ENCODE measurements around the gene KCTD1.

Gene KCTD1

DNA sequence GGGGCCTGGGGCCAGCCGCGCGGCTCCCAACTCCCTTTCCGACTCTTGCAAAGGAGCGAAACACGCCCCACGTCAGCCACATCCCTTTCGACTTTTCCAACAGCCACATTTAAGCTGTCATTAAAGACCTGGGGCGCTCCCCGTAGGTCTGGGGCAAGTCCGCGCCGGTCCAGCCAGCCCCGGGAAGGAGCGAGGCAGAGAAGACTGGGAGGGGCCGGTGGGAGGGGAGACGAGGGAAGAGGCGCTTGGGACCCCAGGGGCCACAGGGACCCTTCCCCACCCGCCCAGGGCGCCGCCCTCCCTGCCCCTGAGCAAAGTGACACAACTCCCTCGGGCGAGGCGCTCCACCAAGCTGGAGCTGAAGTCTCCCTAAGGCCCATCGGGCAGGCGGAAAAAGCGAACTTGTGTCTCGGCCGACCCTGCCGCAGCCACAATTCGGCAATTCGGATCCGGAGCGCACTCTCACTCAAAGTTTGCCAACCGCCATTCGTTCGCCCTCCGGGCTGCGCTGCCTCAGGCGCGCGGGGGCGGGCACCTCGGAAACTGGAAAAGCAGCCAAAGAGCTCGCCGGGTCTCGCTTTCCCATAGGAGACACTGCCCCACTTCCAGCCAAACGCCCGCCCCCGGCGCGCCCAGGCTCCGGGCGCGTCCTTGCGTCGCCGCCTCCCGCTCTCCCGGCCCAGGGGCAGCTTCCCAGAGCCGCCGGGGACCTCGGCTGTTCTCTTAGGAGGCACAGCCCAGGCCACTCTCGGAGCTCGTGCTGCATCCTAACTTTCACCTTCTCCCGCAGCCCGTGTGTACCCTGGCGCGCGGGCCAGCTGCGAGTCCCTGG lies 1.1 kb upstream of the KCTD1 start:
- DNase-seq, result no peak

DNA sequence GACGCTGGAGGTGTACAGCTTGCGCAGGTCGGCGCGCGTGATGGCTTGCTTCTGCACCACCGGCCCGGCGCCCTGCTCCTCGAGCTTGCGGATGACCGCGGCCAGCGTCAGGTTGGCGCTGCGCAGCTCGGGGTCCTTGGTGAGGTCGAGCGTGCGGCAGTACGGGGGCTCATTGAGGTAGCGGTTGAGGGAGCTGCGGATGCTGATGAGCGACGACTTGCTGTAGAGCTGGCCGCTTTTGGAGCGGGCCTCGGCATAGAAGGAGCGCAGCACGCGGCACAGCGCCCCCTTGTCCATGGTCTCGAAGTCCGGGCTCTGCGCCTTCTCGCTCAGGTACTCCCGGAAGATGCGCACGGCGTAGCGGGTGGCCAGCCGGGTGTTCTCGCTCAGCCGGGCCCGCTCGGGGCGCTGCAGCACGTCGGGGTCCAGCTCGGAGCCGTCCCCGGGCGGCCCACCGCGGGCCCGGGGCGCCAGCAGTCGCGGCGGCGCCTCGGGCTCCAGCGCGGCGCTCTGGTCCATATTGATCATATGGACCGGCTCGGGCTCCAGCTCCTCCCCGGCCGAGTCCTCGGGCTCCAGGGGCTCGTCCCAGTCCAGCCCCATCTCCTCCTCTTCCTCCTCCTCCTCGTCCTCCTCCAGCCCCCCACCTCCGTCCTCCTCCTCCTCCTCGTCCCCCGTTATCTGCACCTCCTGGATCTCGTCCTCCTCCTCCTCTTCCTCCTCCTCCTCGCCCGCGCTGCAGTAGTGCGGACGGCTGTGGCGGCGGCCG lies 523 bp downstream of the KCTD1 start:
- DNase-seq, result peak; percentile 20

DNA sequence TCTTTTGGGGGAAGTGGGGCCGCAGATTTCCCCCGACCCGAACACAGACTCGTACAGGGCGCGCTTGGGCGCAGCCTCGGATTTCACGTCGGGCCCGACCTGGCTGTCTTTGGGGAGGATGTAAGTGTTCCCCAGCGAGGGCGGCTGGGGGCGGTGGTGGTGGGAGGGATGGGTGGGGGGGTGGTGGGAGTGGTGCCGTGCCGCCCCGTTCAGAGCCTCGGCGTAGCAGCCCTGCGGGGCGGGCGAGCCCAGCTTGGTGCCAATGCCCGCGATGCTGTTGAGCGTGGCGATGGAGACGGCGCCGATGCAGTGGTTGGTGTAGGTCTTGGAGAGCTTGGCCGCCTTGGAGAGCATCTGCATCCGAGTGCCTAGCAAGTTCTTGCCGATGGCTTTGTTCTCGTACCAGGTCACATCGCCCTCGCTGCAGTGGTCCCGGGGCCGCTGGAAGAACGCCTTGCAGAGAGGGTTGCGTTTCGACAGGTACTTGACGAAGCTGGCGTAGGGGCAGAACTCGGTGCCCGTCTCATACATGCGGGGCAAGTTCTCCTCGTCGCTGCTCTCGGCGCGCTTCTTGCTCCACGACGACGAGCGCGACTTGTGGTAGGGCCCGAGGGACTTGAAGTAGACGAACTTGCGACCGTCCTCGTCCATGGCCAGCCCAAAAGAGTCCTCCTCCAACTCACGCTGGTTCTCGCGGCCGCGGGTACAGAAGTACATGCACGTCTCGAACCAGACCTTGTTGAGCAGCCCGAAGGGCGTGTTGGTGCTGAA lies 1.3 kb downstream of the KCTD1 start:
- DNase-seq, result no peak

DNA sequence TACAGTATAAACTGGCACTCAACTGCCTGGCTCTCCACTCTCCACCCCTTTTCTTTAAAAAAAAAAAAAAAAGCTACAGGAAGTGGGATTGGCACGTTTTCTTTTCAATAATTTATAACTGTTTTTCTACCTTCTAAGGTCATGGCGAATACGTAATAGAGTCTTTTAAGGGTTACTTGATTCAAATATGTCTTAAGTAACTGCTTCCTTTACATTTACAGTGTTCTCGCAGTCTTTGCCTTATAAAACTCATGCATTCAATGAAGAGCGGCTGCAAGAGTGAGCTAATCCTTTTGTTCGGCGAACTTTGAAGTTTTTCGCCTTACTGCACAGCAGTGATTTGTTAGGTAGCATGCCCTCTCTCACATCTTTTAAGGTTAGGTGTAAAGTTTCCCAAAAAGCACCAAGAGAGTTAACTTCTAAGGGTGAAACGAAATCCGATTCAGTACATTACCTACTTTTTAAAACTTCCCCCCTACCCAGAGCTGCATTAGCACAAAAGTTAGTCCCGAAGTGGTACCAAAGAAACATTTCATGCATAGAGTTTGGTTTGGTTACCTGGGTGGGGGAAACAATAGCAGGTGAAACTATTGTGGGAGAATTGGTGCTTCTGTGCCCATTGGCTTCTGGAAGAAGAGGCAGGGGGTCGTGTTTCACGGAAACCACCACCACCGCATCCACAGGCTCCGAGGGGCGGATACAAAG lies 2.0 kb downstream of the KCTD1 start:
- no peak for DNase-seq

DNA sequence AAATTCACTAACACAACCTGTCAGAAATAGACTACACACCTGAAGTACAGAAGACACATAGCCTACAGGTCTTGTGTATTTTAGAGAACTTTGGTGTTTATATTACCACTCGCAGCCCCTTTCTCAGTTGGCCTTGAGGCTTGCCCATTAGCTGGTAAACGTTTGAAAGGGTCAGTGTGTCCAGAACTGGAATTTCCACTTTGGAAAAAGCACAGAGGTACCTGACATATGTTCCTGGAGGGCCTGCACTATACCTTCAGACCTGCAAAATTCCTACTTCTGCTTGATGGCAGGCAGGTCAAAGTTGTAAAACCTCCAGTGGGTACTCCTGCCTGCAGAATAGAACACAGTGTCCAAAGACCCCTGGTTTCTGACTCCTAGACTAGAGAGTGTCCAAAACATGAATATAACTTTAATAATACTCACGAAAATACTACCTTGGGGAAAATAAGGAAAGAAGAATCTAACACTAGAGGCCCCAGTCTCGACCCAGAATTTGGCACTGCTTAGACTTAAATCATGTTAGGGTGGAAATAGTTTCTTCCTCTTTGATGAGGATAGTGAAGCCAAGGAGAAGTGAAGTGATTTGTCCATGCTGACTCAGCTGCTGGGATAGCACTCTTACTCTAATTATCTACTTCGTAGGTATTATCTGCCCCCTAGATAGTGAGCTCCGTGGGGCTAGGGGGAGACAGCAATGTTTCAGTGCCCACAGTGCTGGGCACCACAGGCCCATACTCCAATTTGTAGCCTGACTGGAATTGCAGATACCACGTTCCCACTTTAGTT lies 2.8 kb downstream of the KCTD1 start:
- DNase-seq, result no peak

DNA sequence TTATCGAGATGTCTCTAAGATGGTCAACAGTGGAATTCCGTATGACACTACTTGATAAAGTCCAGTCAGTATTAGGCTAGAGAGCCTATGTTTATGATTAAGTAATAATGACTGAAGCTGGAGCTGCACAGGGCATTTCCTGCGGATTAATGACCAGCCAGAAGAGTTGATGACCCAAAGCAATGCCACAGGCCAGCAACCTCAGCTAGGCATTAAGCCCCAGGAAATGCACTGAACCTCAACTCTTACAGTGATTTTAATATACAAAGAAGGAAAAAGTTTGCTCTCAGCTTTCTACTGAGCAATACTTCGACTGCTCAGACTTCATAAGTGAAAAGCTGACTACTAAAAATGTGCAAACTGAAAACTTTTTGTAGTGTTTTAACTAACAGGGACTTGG lies 3.9 kb downstream of the KCTD1 start:
- DNase-seq, result no peak

DNA sequence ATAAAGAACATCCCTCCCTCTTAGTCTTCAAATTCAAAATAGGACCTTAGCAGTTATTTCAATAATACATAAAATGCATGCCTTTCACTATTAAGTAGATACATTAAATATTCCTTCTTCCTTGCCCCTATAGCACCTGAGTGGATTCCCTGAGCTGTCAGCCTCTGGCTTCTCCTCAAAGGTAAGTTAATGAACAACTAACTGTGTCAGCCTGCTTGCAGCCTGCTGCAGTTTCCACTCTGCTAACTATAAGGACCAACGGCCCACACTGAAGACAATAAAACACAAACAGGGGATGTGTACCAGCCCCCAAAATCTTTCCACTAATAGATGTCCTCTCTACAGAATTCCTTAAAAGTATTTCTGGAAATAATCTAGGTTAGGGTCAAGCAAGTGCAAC lies 5.0 kb downstream of the KCTD1 start:
- DNase-seq, result no peak

DNA sequence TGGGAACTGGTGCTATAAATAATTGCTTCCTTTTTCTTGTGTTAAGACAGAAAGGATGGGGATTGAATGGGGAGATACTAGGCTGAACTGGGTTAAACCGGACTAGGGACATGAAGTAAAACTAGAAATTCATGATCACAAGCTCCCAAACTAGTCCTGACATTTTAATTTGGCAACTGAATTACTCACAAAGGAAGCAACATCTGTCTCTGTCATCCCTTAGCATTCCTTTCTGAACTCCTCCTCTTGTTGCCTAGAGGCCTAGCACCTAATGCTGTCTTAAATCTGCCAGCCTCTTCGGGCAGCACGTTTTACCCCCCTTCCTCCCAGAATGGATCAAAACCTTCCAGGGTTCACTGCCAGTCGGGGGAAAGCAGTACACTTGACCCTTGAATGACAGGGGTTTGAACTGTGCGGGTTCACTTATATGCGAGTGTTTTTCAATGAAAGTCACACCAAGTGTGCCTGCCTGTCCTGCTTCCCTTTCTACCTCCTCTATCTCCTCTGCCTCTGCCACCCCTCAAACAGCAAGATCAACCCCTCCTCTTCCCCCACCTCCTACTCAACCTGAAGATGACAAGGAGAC lies 8.2 kb downstream of the KCTD1 start:
- DNase-seq, result no peak

DNA sequence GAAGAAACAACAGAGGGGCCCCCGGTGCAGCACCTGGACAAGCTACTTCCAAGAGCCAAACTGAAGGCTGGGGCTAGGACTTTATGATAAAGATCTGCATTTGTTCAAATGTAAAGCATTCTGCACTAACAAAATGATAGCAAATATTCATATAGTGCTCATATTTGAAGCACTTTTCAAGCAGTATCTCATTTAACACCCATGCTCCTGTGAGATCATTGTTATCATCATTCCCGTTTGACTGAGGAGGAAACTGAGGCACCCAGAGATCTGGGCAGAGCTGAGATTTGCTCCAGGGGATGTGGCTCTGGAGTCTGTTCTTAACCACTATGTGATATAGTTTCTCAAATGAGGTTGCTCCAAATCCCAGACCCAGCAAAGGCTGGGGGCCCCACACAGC lies 9.8 kb downstream of the KCTD1 start:
- DNase-seq, result no peak

DNA sequence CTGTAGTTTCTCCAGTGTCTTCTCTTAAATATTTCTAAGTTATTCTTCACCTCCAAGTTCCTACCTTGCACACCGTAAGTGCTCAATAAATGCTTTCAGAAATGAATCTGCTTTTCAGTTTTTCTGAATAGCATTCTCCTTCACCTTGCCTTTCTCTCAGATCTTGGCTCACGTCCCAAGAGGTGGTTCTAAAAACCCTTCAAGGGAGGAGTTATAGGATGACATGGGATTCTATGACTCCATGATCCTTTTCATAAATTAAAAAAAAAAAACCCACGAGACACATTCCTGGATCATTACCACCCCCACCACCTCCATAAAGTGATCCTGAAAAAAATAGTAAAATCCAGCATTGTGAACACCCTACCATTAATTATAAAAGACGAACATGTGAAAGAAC lies 11.7 kb downstream of the KCTD1 start:
- no peak for DNase-seq

DNA sequence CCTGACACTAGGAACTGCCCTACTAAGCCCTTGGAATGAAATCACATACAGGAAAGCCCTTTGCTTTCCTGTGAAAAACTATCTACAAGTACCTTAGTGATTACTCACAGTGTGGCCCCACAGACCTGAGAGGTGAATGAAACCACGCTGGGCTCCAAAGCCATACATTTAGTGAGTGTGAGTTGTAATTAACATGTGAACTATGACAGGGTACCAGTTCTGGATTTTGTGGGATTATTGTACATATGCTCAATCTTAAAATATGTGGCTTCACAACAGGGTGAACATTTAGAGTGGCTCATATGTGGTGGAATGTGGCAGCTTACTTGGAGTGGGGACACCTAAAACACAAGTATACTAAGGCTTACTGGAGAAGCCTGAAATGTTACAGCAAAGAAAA lies 12.3 kb downstream of the KCTD1 start:
- no peak for DNase-seq

DNA sequence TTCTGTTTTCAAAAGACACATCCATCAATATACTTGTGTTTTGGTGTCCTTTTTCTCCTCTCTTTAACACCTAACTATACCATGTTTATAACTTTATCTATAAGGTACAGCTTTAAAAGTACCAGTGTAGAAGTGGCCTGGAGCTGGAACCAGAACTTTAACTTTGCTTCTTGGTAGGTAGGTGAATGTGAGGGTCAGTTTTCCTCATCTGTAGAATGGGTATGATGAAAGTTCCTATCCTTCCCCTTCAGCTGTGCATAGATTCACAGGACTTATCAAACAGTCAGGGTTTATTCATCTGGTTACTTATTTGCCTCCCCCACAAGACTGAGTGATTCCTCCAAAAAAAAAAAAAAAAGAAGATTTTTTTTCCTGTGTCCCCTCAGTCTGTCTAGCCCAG lies 12.7 kb downstream of the KCTD1 start:
- DNase-seq, result no peak

DNA sequence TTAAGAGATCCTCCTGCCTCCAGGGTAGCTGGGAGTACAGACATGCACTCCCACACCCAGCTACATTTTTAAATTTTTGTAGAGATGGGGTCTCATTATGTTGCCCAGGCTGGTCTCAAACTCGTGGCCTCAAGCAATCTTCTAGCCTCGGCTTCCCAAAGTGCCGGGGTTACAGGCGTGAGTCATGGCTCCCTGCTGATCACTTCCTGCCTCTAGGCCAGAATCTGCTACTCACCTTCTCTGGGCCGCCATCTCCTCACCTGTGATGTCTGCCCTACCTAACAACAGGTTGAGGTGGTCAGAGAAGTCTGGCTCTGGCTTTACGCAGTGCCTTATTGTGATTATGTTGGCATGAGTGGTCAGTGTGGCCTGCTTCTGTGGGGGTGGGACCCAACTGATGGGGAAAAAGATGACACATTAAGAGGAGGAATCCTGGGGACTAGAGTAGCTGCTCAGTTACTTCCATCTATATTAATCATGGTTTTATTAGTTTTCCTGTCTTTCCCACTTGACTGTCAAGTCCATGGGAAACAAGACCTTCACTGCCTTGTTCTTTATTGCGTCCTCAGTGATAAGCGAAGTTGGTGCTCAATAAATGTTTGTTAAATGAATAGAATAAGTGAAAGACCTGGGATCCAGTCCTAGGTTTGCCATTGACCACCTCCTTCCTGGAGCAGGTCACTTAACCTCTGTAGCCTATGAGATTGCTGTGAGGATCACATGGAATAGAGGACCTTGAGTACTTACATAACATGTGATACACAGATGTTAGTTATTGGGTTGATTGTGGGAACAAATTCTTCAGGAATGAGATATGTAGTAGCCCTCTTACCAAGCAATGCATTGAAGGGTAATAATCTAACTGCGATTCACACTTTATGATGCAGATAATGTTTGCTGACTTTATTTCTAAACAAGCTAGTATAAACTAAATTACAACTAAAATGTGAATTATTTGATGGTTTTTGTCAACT lies 15.7 kb downstream of the KCTD1 start:
- no peak for DNase-seq

DNA sequence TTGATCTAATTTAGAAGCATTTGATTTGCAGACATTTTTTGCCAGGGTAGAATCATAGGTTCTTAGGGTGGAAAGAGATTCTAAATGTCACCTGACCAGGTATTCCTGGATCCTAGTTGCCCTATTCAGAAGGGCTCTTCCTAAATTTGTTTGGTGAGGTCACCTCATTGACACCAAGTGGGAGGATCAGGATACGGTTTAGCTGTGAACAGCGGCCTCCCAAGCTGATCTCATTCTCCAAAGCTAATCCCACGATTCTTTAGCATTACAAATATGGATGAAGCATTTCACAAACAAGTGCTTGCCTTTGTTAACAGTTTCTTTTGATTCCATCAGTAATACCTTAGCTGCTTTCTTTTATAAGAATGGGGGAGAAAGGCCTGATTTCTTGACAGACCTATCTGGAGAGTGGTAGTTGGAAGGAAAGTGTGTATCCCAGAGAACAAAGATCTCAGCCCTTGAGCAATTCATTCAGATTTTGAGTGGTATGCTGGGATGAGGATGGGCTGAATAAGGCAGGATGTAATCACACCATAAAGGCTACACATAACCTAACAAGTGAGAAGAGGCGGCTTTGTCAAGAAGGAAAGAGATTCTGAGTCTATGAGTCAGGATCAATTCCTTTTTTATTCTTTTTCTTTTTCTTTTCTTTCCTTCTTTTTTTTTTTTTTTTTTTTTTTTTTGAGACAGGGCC lies 16.6 kb downstream of the KCTD1 start:
- DNase-seq, result no peak

DNA sequence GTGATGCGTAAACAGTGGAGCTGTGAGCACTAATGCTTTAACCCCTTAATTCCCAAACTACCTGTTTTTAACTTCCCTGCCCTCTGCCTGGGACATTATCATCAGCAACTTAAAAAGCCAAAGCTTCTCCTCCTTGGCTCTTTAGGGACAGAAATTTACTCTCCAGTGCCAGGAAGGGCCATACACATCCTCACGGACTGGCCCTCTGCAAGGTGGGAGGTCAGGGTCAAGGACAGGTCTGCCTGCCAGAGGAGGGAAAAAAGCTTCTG lies 21.5 kb downstream of the KCTD1 start:
- DNase-seq, result no peak

DNA sequence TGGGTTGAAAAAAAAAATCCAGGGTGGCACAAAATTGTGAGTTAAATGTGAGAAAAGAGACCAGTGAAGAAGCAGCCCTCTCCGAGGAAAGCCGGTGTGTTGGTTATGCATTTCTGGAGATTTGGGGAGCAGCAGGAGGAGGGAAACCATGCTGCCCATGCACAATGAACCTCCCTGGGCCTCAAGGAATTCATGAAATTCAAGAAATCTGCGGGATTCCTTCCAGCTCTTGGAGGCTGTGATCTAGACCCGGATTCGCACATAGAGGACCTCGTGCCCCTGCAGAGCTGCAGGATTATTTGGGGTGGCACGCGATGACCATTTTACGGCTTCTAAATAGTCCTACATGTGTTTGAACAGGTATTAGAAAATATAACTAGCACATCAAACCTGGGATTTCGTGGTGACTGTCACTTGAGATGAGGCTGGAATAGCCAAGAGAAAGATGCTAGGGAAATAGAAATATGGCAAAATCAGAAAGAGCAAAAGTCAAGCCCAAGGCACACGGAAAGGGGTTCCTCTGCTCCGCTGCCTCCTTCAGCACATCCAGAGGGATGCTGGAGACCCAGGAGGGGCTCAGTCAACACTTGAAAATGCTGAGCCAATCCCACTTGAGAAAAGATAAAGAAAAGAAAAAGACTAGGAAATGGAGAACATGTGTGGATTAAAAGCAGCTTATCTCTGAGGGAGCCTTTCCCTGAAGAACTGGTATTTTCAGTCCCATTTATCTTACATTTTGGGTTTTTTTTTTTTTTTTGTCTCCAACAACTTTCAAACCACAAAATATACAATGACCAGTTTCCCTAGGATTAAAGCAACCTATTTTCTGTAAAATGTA lies 22.0 kb downstream of the KCTD1 start:
- no peak for DNase-seq

DNA sequence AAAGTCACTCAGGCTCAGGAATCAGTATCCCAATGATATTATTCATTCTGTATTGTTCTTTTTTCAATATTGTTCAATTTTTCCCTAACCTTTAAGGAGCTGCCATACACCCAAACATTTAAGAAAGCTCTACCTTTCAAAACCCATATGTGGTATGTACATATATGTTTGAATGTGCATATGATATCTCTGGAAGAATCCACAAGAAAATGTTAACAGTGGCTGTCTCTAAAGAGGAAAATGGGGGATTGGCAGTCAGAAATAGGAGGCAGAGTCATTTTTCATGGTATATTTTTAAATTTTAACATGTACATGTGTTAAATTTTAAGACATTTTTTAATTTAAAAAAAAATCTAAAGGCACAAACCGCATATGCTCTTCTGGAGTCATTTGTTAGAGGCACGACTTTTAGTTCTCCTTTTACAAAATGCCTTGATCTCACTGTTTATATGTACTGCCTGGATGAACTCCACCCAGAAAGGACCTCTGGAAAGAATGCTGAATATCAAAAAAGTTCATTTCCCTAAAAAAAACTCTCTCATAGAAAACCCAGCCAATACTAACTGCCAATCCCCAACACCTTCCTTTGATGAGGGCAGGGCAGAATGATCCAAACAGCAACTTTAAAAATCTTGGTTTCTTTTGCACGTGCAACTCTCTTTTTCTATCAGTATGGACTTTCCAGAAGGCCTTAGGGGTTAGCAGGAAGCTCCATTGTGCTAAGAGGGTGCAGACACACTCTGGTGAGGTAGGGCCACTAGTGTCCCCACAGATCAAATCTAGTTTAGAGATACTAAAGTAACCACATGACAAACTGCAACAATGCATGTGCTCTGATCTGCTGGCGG lies 23.6 kb downstream of the KCTD1 start:
- no peak for DNase-seq

DNA sequence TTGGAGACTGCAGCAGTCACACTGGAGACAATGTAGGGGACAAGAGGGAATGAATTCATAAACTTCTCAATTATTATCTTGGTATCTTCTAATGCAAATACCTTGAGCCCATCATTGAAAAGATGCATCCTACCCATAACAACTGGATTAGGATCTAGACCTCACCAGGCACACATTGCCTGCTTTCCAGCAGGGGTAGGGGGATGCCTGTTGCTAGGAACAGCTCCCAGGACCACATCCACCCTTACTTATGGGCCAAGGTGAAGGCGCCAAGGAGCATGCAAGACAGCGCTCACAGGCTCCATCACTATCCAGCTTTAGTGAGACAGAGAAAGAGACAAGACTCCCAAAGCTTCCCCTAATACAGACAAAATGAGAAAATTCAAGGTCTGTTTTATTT lies 24.4 kb downstream of the KCTD1 start:
- DNase-seq, result no peak
